H9 (cell line): ENCODE data around the gene CCDC169. TPM values are rescaled to one million over a fixed set of nuclear protein-coding genes. Genes with fewer than 3 reads are reported as not detected.

Experiments
- DNase-seq: peaks from one replicate; pipeline ENCODE4 v3.0.0-alpha.2; 2017
- H2AFZ ChIP-seq: one replicate; pipeline ENCODE4 v1.6.1; 2013; ENCODE audit warnings: mild to moderate bottlenecking, low read length, control low read depth, moderate library complexity
- H2AK5ac ChIP-seq: 2 replicates; pipeline ENCODE4 v1.6.1; 2013; ENCODE audit warnings: low read length, control low read depth, mixed read lengths; ENCODE audit not compliant: insufficient read length
- H2BK120ac ChIP-seq: one replicate; pipeline ENCODE4 v1.6.1; 2013; ENCODE audit warnings: low read depth, mild to moderate bottlenecking, low read length, control low read depth, inconsistent platforms; ENCODE audit not compliant: poor library complexity, severe bottlenecking
- H2BK12ac ChIP-seq: 2 replicates; pipeline ENCODE4 v1.6.1; 2013; ENCODE audit warnings: low read length, control low read depth, mixed read lengths, low read depth; ENCODE audit not compliant: insufficient read length
- H2BK15ac ChIP-seq: 2 replicates; pipeline ENCODE4 v1.6.1; 2013; ENCODE audit warnings: low read depth, low read length, control low read depth
- H2BK20ac ChIP-seq: one replicate; pipeline ENCODE4 v1.6.1; 2013; ENCODE audit warnings: low read depth, mild to moderate bottlenecking, low read length, control low read depth, inconsistent platforms; ENCODE audit not compliant: poor library complexity, severe bottlenecking
- H2BK5ac ChIP-seq: 2 replicates; pipeline ENCODE4 v1.6.1; 2013; ENCODE audit warnings: low read length, control low read depth, mixed read lengths; ENCODE audit not compliant: insufficient read length
- H3K14ac ChIP-seq: 2 replicates; pipeline ENCODE4 v1.6.1; 2013; ENCODE audit warnings: low read length, control low read depth; ENCODE audit not compliant: insufficient read depth
- H3K18ac ChIP-seq: 2 replicates; pipeline ENCODE4 v1.6.1; 2013; ENCODE audit warnings: low read depth, mild to moderate bottlenecking, mixed read lengths, low read length, control low read depth; ENCODE audit not compliant: insufficient read length
- H3K23ac ChIP-seq: 2 replicates; pipeline ENCODE4 v1.6.1; 2013; ENCODE audit warnings: low read length, control low read depth, mixed read lengths, low read depth; ENCODE audit not compliant: insufficient read length
- H3K23me2 ChIP-seq: 2 replicates; pipeline ENCODE4 v1.6.1; 2013; ENCODE audit warnings: low read depth, mild to moderate bottlenecking, mixed read lengths, low read length, control low read depth; ENCODE audit not compliant: insufficient read length, poor library complexity, severe bottlenecking
- H3K27ac ChIP-seq: 2 replicates; pipeline ENCODE4 v1.5.1; 2013; ENCODE audit warnings: low read length, control low read depth, mixed read lengths, low read depth; ENCODE audit not compliant: insufficient read length
- H3K27me3 ChIP-seq: 2 replicates; pipeline ENCODE4 v1.6.1; 2013; ENCODE audit warnings: low read length, control low read depth, inconsistent platforms; ENCODE audit not compliant: insufficient read depth
- H3K4ac ChIP-seq: 2 replicates; pipeline ENCODE4 v1.6.1; 2013; ENCODE audit warnings: low read depth, mild to moderate bottlenecking, control low read depth, inconsistent platforms, low read length, moderate library complexity
- H3K4me1 ChIP-seq: 2 replicates; pipeline ENCODE4 v1.6.1; 2013; ENCODE audit warnings: low read length, control low read depth, inconsistent platforms; ENCODE audit not compliant: insufficient read depth
- H3K4me2 ChIP-seq: 2 replicates; pipeline ENCODE4 v1.6.1; 2013; ENCODE audit warnings: low read length, control low read depth, mixed read lengths; ENCODE audit not compliant: insufficient read length, insufficient read depth
- H3K56ac ChIP-seq: 2 replicates; pipeline ENCODE4 v1.6.1; 2013; ENCODE audit warnings: low read depth, mild to moderate bottlenecking, mixed read lengths, low read length, control low read depth; ENCODE audit not compliant: insufficient read length
- H3K79me1 ChIP-seq: 2 replicates; pipeline ENCODE4 v1.6.1; 2013; ENCODE audit warnings: low read depth, mild to moderate bottlenecking, moderate library complexity, low read length, control low read depth, inconsistent platforms; ENCODE audit not compliant: insufficient read depth, poor library complexity, severe bottlenecking
- H3K79me2 ChIP-seq: 2 replicates; pipeline ENCODE4 v1.6.1; 2013; ENCODE audit warnings: low read length, control low read depth, inconsistent platforms; ENCODE audit not compliant: insufficient read depth
- H3K9ac ChIP-seq: 2 replicates; pipeline ENCODE4 v1.6.1; 2013; ENCODE audit warnings: low read length, control low read depth, mixed read lengths; ENCODE audit not compliant: insufficient read length; ENCODE audit errors: extremely low read depth
- H3K9me3 ChIP-seq: one replicate; pipeline ENCODE4 v1.6.1; 2013; ENCODE audit warnings: low read depth, low read length, inconsistent platforms; ENCODE audit not compliant: control insufficient read depth
- H3T11ph ChIP-seq: one replicate; pipeline ENCODE4 v1.6.1; 2013; ENCODE audit warnings: mild to moderate bottlenecking, low read length, control low read depth, inconsistent platforms
- H4K20me1 ChIP-seq: one replicate; pipeline ENCODE4 v1.6.1; 2013; ENCODE audit not compliant: control insufficient read depth, insufficient read length, insufficient read depth
- H4K5ac ChIP-seq: 2 replicates; pipeline ENCODE4 v1.6.1; 2013; ENCODE audit warnings: low read depth, mild to moderate bottlenecking, mixed read lengths, low read length, control low read depth; ENCODE audit not compliant: insufficient read length
- H4K8ac ChIP-seq: replicated peaks from 2 replicates; pipeline ENCODE4 v1.6.1; 2013; ENCODE audit warnings: low read length, control low read depth, mixed read lengths, low read depth; ENCODE audit not compliant: insufficient read length
- H4K91ac ChIP-seq: 2 replicates; pipeline ENCODE4 v1.6.1; 2013; ENCODE audit warnings: low read depth, mild to moderate bottlenecking, moderate library complexity, mixed read lengths, low read length, control low read depth; ENCODE audit not compliant: insufficient read length
- H3K27ac Mint-ChIP-seq, 3 experiments: 2 replicates in 2 of 3; 3 replicates in 1 of 3; pipeline ENCODE4 v1.8.0; 2020 to 2021; ENCODE audit warnings: mixed read lengths in 3 of 3, mild to moderate bottlenecking in 1 of 3, moderate library complexity in 1 of 3
- H3K27me3 Mint-ChIP-seq: 2 replicates; pipeline ENCODE4 v1.8.0; 2021; ENCODE audit warnings: low read depth, mild to moderate bottlenecking, moderate library complexity, mixed read lengths
- H3K36me3 Mint-ChIP-seq, 3 experiments: 2 replicates in 2 of 3; 3 replicates in 1 of 3; pipeline ENCODE4 v1.8.0; 2020 to 2021; ENCODE audit warnings: low read depth in 3 of 3, mixed read lengths in 3 of 3; ENCODE audit not compliant: insufficient read depth in 1 of 3
- H3K4me1 Mint-ChIP-seq, 2 experiments: 2 replicates each; pipeline ENCODE4 v1.8.0; 2020; ENCODE audit warnings: mixed read lengths in 2 of 2
- H3K4me3 Mint-ChIP-seq, 2 experiments: 2 replicates in 1 of 2; 3 replicates in 1 of 2; pipeline ENCODE4 v1.8.0; 2020 to 2021; ENCODE audit warnings: mild to moderate bottlenecking in 2 of 2, mixed read lengths in 2 of 2, moderate library complexity in 1 of 2
- H3K9me3 Mint-ChIP-seq, 2 experiments: 2 replicates in 1 of 2; 3 replicates in 1 of 2; pipeline ENCODE4 v1.8.0; 2020; ENCODE audit warnings: mild to moderate bottlenecking in 2 of 2, mixed read lengths in 2 of 2, moderate library complexity in 1 of 2
- WGBS: extraction: QIAGEN DNeasy Blood & Tissue Kit; methylation state at CpG from one replicate; pipeline ENCODE4 v1.1.7; 2013; ENCODE audit warnings: missing lambda C conversion rate, low lambda C conversion rate, mixed read lengths; ENCODE audit not compliant: insufficient read length; ENCODE audit errors: extremely low coverage; 5-methylcytosine and 5-hydroxymethylcytosine counted together
- total RNA-seq: library from RNA; stranded (reverse); gene quantifications from 2 replicates; pipeline ENCODE4 v1.2.1, GENCODE V29; 2021
- TF ChIP-seq, protein P1 (sequence below): fragments of 200-600 bp; sonication (generic); conservative IDR thresholded peaks from 3 replicates; pipeline ENCODE4 v1.8.0; 2021; ENCODE audit warnings: antibody characterized with exemption, mild to moderate bottlenecking

Gene CCDC169
- total RNA-seq, 1 experiment from 2014 or later: 19.1 TPM

DNA sequence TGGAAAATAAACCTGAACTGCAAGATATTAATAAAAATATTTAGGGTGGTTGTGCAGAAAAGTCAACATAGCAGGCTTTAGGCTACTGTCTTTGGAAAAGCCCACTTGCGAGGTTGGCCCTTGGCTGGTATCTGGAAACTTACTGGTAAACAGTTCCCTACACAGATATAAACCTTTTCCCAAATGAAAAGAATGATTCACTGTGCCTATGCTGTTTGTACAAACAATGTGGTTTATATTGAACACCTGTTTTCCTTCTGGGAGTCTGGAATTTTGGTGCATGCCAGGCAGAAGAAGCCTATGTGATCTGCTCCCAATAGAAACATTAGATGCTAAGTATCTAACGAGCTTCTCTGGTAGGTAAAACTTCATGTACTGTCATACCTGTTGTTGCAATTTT is 53.5 kb downstream of the CCDC169 start:
- Histone ChIP-seq H3K79me2 (no peaks in the 10 kb centered on the region), H4K91ac (no peak overlapping the region), H3K4ac (no peak overlapping the region), H3K27ac (no peak overlapping the region), H4K20me1 (no peaks in the 10 kb centered on the region), H2BK120ac (no peak overlapping the region), H3K18ac (no peak overlapping the region), H4K5ac (no peak overlapping the region), H2BK20ac (no peak overlapping the region), H2AK5ac (no peak overlapping the region), H4K8ac (no peak overlapping the region), H2BK15ac (no peak overlapping the region), H3K23ac (no peak overlapping the region), H3K9ac (no peak overlapping the region), H3K27me3 (no peaks in the 10 kb centered on the region), H3K4me2 (no peak overlapping the region), H3T11ph (no peak overlapping the region), H2BK12ac (no peak overlapping the region), H3K79me1 (no peaks in the 10 kb centered on the region), H3K56ac (no peak overlapping the region), H3K14ac (no peak overlapping the region), H3K9me3 (no peaks in the 10 kb centered on the region), H3K23me2 (no peaks in the 10 kb centered on the region), H2AFZ (no peak overlapping the region), H3K4me1 (no peaks in the 10 kb centered on the region), H2BK5ac (no peak overlapping the region)
- no peaks in the 10 kb centered on the region for H3K27me3 Mint-ChIP-seq
- H3K27ac Mint-ChIP-seq: no peak overlapping the region
- peaks cover 0 to 8% of the 10 kb centered on the region in 2 experiments; a peak in 4 of 5 replicates for H3K9me3 Mint-ChIP-seq
- WGBS: no CpG with 5 or more reads among the region's 2 CpGs
- no peak overlapping the region for H3K4me3 Mint-ChIP-seq
- H3K4me1 Mint-ChIP-seq: no peaks in the 10 kb centered on the region
- H3K36me3 Mint-ChIP-seq: peaks cover 0 to 22% (median 15%) of the 10 kb centered on the region in 3 experiments; a peak in 5 of 7 replicates
- no peak for DNase-seq
- TF ChIP-seq, protein P1, sequence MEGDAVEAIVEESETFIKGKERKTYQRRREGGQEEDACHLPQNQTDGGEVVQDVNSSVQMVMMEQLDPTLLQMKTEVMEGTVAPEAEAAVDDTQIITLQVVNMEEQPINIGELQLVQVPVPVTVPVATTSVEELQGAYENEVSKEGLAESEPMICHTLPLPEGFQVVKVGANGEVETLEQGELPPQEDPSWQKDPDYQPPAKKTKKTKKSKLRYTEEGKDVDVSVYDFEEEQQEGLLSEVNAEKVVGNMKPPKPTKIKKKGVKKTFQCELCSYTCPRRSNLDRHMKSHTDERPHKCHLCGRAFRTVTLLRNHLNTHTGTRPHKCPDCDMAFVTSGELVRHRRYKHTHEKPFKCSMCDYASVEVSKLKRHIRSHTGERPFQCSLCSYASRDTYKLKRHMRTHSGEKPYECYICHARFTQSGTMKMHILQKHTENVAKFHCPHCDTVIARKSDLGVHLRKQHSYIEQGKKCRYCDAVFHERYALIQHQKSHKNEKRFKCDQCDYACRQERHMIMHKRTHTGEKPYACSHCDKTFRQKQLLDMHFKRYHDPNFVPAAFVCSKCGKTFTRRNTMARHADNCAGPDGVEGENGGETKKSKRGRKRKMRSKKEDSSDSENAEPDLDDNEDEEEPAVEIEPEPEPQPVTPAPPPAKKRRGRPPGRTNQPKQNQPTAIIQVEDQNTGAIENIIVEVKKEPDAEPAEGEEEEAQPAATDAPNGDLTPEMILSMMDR: no peak
